Stomach smooth muscle (tissue), 2 donors: ENCODE measurements around the gene ADK.

Source experiments
- H3K27ac ChIP-seq: one replicate; pipeline ENCODE4 v1.7.0; 2013; ENCODE audit warnings: mild to moderate bottlenecking, low read length, inconsistent platforms
- H3K27me3 ChIP-seq, 2 donors: one replicate each; pipeline ENCODE4 v1.7.0; 2013; ENCODE audit warnings: low read length in 2 of 2; ENCODE audit not compliant: insufficient read depth in 2 of 2, control insufficient read depth in 1 of 2
- H3K36me3 ChIP-seq, 2 donors: one replicate each; pipeline ENCODE4 v1.7.0; 2013; ENCODE audit warnings: low read length in 2 of 2; ENCODE audit not compliant: control insufficient read depth in 2 of 2, insufficient read depth in 2 of 2
- H3K4me1 ChIP-seq: one replicate; pipeline ENCODE4 v1.7.0; 2013; ENCODE audit warnings: low read length; ENCODE audit not compliant: control insufficient read depth, insufficient read depth
- H3K4me3 ChIP-seq, 2 donors: one replicate each; pipeline ENCODE4 v1.7.0; 2013; ENCODE audit warnings: low read length in 2 of 2
- H3K9ac ChIP-seq, 2 donors: one replicate each; pipeline ENCODE4 v1.7.0; 2013; ENCODE audit warnings: low read length in 2 of 2, mild to moderate bottlenecking in 1 of 2
- H3K9me3 ChIP-seq, 2 donors: one replicate each; pipeline ENCODE4 v1.7.0; 2013; ENCODE audit warnings: low read length in 2 of 2; ENCODE audit not compliant: control insufficient read depth in 2 of 2
- donor health status: healthy.
- donor health status: Pancreatic carcinoma.

ADK gene

DNA sequence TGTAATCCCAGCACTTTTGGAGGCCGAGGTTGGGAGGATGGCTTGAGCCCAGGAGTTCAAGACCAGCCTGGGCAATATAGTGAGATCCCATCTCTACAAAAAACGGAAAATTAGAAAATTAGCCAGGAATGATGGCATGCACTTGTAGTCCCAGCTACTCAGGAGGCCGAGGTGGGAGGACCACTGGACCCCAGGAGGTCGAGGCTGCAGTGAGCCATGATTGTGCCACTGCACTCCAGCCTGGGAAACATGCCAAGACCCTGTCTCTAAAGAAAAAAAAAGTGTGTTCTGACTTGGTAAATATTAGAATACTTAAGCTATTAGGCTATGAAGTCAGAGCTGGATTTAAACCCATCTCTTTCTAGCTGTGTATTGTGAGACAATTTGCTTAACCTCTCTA, 594.4 kb downstream of the ADK start:
- H3K9me3 ChIP-seq, result no peaks in the 10 kb centered on the region
- no peaks in the 10 kb centered on the region for H3K27me3 ChIP-seq
- H3K27ac ChIP-seq, result no peak overlapping the region
- H3K36me3 ChIP-seq, result no peaks in the 10 kb centered on the region
- no peak overlapping the region for H3K9ac ChIP-seq
- H3K4me1 ChIP-seq, result no peaks in the 10 kb centered on the region
- H3K4me3 ChIP-seq, result no peak overlapping the region

- H3K9me3 ChIP-seq, result no peaks in the 10 kb centered on the region
These were observed 595.8 kb downstream of the ADK start for GRCh38 chr10:74746813-74747212.

DNA sequence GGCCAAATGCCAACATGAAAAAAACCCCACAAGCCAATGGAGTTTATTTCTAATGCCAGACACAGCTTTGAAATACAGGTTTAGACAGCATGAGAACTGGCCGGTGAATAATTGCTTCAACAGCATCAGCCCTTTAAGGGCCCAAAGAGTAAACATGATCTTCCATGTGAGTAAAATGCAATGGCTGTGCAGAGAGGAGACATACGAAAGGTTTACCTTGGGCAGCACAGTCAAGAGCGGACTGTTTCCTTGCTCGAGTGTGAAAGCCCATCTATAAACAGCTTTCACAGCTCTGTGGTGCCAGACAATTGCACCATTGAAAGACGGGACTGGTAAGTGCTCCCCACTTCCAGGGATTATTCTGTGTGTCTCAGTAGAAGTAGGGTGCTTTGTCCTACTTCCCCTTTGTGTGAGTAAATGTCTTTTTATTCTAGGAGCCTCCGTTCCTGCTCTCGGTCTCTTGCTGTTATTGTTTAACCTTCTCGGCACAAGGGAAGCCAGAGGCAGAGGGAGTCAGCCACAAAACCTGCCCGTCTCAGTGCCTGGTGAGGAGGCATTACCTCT, 597.5 kb downstream of the ADK start:
- no peak overlapping the region for H3K27ac ChIP-seq
- peak overlapping the region in 1 of 2 donors; percentile 2 for H3K9ac ChIP-seq
- H3K27me3 ChIP-seq, result no peaks in the 10 kb centered on the region
- H3K4me3 ChIP-seq, result no peak overlapping the region
- H3K36me3 ChIP-seq, result no peaks in the 10 kb centered on the region
- H3K9me3 ChIP-seq, result no peaks in the 10 kb centered on the region
- no peaks in the 10 kb centered on the region for H3K4me1 ChIP-seq

More at GRCh38 chr10:74746813-74747212, 595.8 kb downstream of the ADK start:
- Histone ChIP-seq H3K9ac (no peak overlapping the region), H3K27me3 (no peaks in the 10 kb centered on the region), H3K4me1 (no peaks in the 10 kb centered on the region), H3K4me3 (no peak overlapping the region), H3K36me3 (no peaks in the 10 kb centered on the region), H3K27ac (no peak overlapping the region)

- no peak overlapping the region for H3K27ac ChIP-seq
- H3K4me3 ChIP-seq, result no peak overlapping the region
- H3K9ac ChIP-seq, result no peak overlapping the region
- no peaks in the 10 kb centered on the region for H3K9me3 ChIP-seq
- H3K36me3 ChIP-seq, result no peaks in the 10 kb centered on the region
- no peaks in the 10 kb centered on the region for H3K4me1 ChIP-seq
- no peaks in the 10 kb centered on the region for H3K27me3 ChIP-seq
These were observed 599.8 kb downstream of the ADK start for GRCh38 chr10:74750848-74751274.

DNA sequence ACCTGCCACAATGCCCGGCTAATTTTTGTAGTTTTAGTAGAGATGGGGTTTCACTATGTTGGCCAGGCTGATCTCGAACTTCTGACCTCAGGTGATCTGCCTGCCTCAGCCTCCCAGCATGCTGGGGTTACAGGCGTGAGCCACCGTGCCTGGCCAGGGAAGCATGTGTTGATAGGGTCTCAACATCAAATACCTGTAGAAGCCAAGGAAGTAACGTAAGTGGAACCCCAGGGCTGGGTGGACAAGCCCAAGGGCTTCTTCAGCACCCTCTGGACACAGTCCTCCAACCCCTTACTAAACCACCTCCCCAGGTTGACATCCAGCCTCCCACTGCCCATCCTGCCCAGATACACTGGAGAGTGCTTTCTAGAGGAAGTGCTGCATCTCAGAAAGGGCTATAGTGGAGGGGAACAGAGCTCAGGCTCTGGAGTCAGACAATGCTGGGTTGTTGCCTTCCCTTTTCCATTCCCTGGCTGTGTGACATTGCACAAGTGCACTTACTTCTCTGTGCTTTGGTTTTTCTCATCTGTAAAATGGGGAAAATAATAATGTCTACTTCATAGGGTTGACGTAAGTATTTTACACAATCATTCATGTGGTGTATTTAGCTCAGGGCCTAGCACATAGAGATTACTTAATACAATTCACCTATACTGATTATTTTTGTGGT, 601.5 kb downstream of the ADK start:
- H3K27me3 ChIP-seq, result no peaks in the 10 kb centered on the region
- no peaks in the 10 kb centered on the region for H3K36me3 ChIP-seq
- H3K27ac ChIP-seq, result no peak overlapping the region
- H3K9ac ChIP-seq, result no peak overlapping the region
- no peaks in the 10 kb centered on the region for H3K9me3 ChIP-seq
- no peak overlapping the region for H3K4me3 ChIP-seq
- no peaks in the 10 kb centered on the region for H3K4me1 ChIP-seq

DNA sequence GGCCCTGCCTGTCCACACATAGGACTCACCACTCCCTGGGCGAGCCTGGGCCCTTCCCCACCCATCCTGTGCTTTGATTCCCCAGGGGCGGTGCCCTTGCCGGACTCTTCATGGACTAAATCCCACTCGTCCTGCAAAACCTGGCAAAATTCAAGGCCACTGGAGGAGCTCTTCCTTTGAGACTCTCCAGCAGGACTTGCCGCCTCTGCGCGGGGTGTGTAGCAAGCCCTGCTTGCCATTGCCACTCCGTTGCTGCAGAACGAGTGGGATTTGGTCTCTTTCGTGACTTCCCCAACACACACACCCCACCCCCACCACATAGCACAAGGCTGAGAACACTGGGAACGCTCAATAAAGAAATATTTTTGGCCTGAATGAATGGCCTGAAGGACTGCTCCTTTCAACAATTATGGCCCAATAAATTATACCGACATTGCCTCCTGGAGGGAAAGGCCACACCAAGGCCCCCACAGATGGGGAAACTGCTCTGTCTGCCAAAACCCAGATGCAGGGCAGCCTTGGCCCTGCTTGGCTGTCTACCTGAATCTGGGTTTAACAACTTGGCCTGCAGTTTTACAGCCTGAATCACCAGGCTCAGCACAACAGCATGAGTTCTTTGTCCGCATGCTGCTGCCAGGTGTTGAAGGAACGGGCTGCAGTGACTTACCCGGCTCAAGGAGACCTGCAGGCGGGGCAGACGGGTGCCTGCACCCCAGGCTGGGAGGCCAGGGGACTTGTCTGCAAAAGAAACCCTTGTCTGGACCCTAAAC, 602.6 kb downstream of the ADK start:
- no peaks in the 10 kb centered on the region for H3K9me3 ChIP-seq
- H3K4me1 ChIP-seq, result no peaks in the 10 kb centered on the region
- no peaks in the 10 kb centered on the region for H3K27me3 ChIP-seq
- no peaks in the 10 kb centered on the region for H3K36me3 ChIP-seq
- no peak overlapping the region for H3K4me3 ChIP-seq
- no peak overlapping the region for H3K27ac ChIP-seq
- no peak overlapping the region for H3K9ac ChIP-seq

- H3K9ac ChIP-seq, result no peak overlapping the region
- H3K9me3 ChIP-seq, result no peaks in the 10 kb centered on the region
- H3K27ac ChIP-seq, result no peak overlapping the region
- H3K4me1 ChIP-seq, result no peaks in the 10 kb centered on the region
- H3K36me3 ChIP-seq, result no peaks in the 10 kb centered on the region
- no peaks in the 10 kb centered on the region for H3K27me3 ChIP-seq
- no peak overlapping the region for H3K4me3 ChIP-seq
These were observed 603.4 kb downstream of the ADK start for GRCh38 chr10:74754381-74754821.

DNA sequence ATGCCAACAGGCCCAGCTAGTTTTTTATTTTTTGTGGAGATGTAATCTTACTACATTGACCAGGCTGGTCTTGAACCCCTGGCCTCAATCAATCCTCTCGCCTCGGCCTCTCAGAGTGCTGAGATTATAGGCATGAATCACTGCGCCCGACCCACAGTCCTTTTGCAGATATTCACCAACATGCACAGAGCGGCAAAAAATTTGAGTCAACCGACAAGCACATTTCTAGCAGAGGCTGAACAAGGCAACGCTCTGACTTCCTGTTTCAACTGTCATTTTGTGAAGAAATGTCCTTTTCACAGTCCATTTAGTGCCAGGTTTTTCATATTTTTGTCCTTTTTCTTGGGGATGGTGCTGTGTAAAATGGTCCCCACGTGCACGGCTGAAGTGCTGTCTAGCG, 604.3 kb downstream of the ADK start:
- no peaks in the 10 kb centered on the region for H3K4me1 ChIP-seq
- no peaks in the 10 kb centered on the region for H3K9me3 ChIP-seq
- H3K9ac ChIP-seq, result no peak overlapping the region
- no peaks in the 10 kb centered on the region for H3K27me3 ChIP-seq
- H3K36me3 ChIP-seq, result no peaks in the 10 kb centered on the region
- no peak overlapping the region for H3K4me3 ChIP-seq
- H3K27ac ChIP-seq, result no peak overlapping the region
